Activated CD4-positive, alpha-beta T cell treated with anti-CD3 and anti-CD28 coated beads for 48 hours (primary cell): ENCODE measurements around the gene DLGAP1.

Experiments used
- DNase-seq: peaks from one replicate; pipeline ENCODE4 v3.0.0-alpha.2; 2020

DLGAP1 gene

GRCh38 chr18:4285525-4285924, 169.6 kb downstream of the DLGAP1 start:
- DNase-seq, result no peak

GRCh38 chr18:4284528-4284927, 170.6 kb downstream of the DLGAP1 start:
- DNase-seq, result no peak

DNA sequence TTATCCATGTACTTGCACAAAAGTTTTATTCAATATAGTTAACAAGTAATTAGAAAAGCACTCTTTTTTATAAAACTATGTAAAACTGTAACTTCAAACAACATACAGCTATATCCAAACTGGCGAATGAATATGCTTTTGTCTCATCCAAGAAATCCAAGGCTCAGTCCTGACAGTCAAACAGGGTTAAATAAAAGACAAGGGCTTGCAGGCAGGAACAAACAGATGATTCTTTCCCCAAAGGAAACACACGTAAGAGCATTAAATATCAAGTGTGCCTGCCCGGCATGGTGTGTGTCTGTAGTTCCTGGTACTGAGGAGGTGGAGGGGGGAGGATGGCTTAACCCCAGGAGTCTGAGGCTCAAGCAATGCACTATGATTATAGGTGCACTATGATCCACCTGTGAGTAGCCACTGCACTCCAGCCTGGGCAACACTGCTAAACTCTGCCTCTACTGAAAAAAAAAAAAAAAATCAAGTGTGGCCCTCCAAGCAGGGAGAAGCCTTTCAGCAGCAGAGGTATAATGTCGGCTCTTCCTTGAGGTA, 171.3 kb downstream of the DLGAP1 start:
- DNase-seq, result no peak

DNA sequence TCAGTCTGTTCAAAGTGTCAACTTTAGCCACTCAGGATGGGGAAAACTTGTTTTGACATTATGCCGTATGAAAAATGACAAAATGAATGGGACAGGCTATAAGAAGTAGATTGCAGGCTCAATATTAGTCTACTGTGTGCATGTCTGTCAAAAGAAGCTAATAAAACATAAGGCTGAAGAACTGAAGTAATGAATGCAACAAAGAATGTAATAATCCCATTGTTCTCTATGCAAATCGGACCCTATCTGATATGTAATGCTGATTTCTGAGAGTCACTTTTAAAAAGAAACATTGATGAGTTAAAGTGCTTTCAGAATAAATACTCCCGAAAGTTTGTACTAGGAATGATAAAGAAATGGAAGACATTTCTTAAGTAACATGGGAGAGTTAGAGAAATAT, 172.2 kb downstream of the DLGAP1 start:
- DNase-seq, result no peak

DNA sequence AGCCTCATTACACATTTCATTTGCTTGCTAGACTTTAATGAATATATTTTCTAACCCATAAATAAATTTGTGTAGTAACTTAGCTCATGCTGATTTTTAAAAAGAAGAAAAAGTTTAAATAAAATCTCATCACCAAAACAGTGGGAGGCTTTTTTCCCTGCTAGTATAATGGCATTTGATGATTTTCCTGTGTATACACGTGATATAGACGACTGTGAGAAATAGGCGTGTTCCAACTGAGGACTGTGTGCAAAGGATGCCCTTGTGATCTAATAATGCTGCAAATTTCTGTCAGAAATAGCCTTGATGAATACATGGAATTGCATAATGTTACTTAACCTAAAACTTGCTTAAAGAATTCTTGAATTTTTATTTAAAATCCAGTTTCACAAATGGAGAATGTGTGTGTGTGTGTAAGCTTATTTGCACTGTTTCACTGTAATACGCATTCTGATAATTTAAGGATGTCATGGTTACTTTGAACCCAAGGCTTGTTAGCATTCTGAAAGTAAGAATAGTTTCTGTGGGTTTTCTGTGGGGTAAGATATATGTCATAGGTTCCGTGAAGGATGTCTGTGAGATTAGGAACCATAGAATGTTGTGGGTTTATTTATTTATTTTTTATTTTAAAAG, 178.0 kb downstream of the DLGAP1 start:
- no peak for DNase-seq

- DNase-seq, result no peak
Measured at GRCh38 chr18:4271952-4272351, 183.2 kb downstream of the DLGAP1 start.

GRCh38 chr18:4270988-4271387, 184.1 kb downstream of the DLGAP1 start:
- no peak for DNase-seq

GRCh38 chr18:4270016-4270415, 185.1 kb downstream of the DLGAP1 start:
- DNase-seq, result no peak

DNA sequence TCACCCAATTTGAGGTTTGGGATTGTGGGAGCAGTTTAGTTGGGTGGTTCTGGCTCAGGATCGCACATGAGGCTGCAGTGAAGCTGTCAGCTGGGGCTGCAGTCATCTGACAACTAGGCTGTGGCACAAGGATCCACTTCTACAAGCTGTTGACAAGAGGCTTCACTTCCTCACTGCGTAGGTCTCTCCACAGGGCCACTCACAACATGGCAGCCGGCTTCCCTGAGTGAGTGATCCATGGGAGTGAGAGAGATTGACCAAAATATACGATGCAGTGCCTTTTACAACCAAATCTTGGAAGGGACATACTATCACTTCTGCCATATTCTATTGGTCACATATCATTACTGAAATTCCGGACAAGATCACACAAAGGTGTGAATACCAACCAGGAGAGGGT, 187.5 kb downstream of the DLGAP1 start:
- no peak for DNase-seq

GRCh38 chr18:4264347-4264791, 190.7 kb downstream of the DLGAP1 start:
- DNase-seq, result no peak

GRCh38 chr18:4260107-4260506, 195.0 kb downstream of the DLGAP1 start:
- DNase-seq, result no peak

DNA sequence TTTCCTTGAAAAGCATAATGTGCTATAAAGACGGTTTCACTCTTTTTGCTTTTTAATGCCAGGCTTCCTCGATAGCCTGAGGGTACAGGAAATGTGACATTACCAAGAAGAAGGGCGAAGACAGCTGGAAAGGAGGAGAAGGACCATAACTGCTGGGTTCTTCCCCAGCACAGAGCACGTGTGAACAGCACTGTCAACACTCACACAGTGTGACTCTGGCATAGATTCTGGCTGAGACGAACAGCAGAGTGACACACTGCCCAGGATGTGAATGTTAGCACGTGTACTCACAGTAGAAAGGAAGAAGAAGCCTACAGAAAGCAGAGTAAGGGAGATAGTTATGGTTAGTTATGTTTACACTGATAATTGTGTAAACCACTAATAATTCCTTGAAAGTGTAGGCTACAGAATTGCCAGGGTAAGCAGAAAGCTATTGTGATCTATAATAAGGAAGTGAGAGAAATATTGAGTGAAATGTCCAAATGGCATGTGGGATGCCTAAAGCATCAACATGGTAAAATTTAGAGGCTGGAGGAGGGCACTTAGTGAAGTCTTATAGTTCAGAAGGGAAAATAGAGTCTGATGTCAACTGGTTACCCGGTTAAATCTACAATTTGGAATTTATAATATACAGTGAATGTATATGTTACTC, 198.2 kb downstream of the DLGAP1 start:
- no peak for DNase-seq

DNA sequence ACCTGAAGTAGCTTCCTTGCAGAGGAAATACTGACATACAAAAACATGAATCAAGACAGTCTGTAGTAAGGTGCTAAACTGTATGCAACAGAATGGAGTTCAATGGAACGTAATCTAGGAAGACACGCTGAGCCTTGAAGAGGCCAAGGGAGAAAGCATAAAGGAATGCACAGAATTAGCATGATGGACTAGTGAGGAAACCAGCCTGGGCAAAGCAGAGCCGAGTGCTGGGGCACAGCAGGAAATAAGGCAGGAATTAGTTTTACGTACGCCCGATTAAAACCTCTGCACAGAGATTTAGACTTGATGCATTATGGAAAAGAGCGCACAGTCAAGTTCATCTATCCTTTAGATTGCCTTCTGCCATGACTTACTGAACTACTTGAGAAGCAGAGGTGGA, 200.3 kb downstream of the DLGAP1 start:
- no peak for DNase-seq

- DNase-seq, result no peak
Measured at GRCh38 chr18:4252829-4253228, 202.3 kb downstream of the DLGAP1 start.

DNA sequence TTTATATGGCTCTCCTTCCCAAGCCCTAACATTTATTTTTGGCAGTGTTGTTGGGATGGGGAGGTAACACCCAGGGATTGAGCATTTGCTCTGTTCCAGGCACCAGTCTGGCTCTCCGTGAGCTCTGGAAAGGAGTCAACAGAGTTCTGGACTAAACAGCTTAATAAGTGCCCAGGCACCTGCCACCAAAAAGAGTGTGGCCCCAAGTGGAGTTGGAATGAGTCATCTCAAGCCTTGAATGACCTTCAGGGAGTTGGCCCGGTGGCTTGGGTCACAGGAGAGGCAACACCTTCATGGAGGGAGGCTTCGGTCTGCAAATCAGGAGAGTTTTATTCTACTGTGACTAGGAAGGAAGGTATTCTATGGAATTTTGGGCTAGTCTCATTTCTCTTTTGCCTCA, 203.2 kb downstream of the DLGAP1 start:
- no peak for DNase-seq

DNA sequence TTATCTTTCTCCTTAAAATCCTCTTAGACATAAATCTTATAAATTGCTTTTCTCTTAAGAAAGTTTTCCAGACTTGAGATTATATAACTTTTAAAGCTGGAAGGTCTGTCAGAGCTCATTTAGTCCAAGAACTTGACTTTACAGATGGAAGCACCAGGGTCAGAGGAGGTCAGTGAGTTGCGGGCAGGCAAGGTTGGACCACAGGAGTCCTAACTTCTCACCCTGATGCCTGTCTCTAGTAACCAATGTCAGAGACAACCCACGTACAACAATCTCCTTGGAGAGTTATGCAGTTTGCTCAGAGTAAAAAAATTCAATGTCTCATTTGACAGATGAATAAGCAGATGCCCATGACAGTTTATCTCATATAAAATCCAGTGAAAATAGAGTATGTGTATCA, 203.9 kb downstream of the DLGAP1 start:
- no peak for DNase-seq

DNA sequence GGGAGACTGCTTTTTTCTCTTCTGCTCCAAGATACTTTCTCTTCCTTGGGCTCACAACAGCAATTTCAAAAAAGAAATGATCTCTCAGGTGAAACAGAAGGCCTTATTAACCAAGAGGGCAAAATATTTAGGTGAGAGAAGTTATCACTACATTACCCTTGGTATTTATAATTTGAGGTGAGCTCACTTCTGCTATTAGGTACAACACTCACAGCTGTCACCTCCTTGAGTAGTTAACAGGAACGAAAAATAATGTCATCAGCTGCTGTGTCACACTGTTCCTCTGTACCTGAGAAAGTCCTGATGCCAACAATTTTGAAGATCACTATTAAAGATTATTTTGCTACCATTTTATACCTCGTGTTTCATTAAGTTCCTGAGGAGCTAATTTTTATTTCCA, 205.0 kb downstream of the DLGAP1 start:
- DNase-seq, result no peak

DNA sequence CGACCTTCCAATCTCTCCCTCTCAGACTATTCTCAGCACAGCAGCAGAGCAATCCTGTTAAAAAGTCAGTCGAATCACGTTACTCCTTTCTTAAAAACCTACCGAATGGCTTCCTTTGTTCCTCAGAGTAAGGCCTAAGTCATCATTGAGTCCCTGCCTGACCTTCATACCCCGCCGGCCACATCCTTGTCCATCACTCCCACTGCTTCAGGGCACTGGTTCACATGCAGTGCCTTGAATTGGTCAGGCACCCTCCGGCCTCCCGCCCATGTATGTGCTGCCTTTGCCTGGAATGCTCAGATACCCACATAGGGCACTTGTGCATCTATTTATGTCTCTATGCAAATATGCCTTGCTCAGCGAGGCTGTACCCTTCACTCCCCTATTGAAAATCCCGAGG, 206.4 kb downstream of the DLGAP1 start:
- no peak for DNase-seq

DNA sequence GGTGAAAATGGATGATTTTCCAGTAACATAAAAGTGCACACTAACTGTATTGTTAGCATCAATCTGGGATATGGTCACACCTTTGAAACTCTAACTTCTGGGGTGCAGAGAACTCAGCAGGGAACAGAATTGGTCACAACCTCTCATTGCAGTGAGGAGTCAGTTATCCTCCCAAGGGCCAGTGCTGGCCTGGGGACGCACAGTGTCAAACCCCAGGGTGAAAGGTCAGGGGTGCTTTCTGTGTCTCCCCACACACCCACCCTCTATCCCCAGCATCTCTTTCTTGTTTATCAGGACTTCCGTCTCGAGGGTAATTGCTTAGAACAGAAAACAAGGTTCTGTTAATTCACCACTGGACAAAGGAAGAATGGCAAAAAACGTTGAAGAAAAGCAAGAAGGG, 208.7 kb downstream of the DLGAP1 start:
- no peak for DNase-seq

GRCh38 chr18:4245456-4245855, 209.7 kb downstream of the DLGAP1 start:
- DNase-seq, result no peak

DNA sequence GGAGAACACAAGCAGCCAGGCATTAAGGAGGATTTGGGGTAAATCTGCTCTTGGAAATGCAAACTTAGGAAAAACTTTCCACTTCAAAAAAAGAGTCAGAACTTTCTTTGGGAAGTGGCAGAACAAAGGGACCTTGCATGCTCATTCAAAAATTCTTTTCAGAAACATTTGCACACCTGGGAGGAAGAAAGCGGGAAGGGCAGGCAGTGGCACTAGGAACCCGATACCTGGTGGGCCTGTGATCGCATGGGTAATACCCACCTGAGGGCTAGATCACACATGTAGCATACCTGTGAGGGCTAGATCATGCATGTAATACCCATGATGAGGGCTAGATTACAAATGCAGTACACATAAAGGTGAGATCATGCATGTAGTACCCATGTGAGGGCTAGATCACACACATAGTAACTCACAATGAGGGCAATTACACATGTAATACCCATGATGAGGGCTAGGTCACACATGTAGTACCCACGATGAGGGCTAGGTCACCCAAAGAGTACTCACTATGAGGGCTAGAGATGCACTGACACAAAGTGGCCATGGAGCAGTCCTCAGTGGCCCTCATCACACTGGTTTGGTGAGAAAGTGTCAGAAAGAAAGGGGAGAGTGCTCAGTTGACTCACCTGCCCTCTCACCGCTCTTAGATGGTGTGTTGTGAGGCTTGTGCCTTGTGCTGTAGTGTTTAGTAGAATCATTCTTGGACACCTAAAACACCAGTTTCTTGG, 212.5 kb downstream of the DLGAP1 start:
- no peak for DNase-seq

GRCh38 chr18:4241090-4241617, 214.0 kb downstream of the DLGAP1 start:
- DNase-seq, result no peak

DNA sequence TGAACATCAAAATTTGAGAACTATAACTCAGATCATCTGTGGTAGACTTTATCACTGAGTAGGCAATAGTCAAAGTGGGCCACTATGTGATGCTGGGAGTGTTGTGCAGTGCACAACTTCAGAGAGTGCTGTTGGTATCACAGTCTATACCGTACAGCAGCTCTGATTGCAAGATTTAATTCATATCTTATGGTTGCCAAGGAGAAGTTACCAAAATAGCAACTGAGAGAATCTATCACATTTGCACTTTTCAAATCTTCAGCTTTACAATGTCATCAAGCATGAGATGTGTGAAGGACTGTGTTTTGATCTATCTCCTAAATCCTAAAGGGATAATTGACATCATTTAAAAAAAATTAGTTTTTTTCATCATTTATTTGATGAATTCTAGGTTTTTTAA, 216.1 kb downstream of the DLGAP1 start:
- DNase-seq, result no peak

DNA sequence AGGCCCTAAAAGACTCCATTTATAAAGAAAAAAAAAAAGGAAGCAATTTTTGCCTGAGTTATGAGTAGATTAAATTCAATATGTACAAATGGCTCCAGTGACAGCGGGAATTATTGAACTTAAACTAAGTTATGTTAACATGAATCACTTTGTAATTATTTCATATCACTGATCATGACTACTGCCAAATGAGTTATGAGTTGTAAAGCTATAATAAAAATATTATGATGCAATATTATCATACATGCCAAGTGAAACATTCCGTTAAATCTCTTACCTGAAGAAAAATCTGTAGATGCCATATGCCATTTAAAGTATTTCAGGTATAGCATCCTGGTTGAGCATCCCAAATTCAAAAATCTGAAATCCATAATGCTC, 217.5 kb downstream of the DLGAP1 start:
- DNase-seq, result no peak
